Common myeloid progenitor, CD34-positive (primary cell): ENCODE measurements around the gene CMTM4.
A peak's percentile ranks its signal among the peaks of the same experiment; 100 is the strongest.
"Not testable (repeated sequence)": the region's sequence is repeated elsewhere in the genome, so short reads cannot be mapped to it uniquely, and the experiment has no call there.

Experiments
- CTCF ChIA-PET: fragments of 350-600 bp; sonication (Branson Sonifier 250); formaldehyde crosslinking; loops from one replicate; lab custom pipeline; 2021; ENCODE audit warnings: antibody characterized with exemption; lab: Charles Lee
- POLR2A ChIA-PET: fragments of 350-600 bp; sonication (Branson Sonifier 250); formaldehyde crosslinking; loops from one replicate; lab custom pipeline; 2021; ENCODE audit warnings: antibody characterized with exemption; lab: Charles Lee
- DNase-seq, 3 donors: peaks; one replicate each; pipeline versions ENCODE4 v3.0.0 to v3.0.0-alpha.2; 2013
- H3K27ac ChIP-seq, 2 experiments: 1 replicate in 1 of 2; 2 replicates in 1 of 2; pipeline ENCODE4 v1.7.0; 2013; ENCODE audit warnings: inconsistent platforms in 2 of 2, low read length in 2 of 2, mild to moderate bottlenecking in 2 of 2, low read depth in 1 of 2, moderate library complexity in 1 of 2; ENCODE audit not compliant: severe bottlenecking in 2 of 2, insufficient read depth in 1 of 2, poor library complexity in 1 of 2
- H3K27me3 ChIP-seq, 5 experiments: replicated peaks in 2 of 5; 1 replicate in 3 of 5; 2 replicates in 2 of 5; pipeline versions ENCODE4 v1.6.1 to v1.7.0; 2013; ENCODE audit warnings: low read length in 4 of 5, mild to moderate bottlenecking in 2 of 5, moderate library complexity in 2 of 5, inconsistent platforms in 1 of 5; ENCODE audit not compliant: insufficient read depth in 5 of 5, control insufficient read depth in 4 of 5
- H3K36me3 ChIP-seq, 4 experiments: 1 replicate in 2 of 4; 2 replicates in 2 of 4; pipeline versions ENCODE4 v1.6.1 to v1.7.0; 2013; ENCODE audit warnings: low read length in 3 of 4, control low read depth in 1 of 4, mild to moderate bottlenecking in 1 of 4; ENCODE audit not compliant: control insufficient read depth in 4 of 4, insufficient read depth in 4 of 4
- H3K4me1 ChIP-seq, 4 experiments: 1 replicate in 3 of 4; 2 replicates in 1 of 4; pipeline versions ENCODE4 v1.6.1 to v1.7.1; 2013; ENCODE audit warnings: low read length in 3 of 4, mild to moderate bottlenecking in 3 of 4, control low read depth in 1 of 4, inconsistent platforms in 1 of 4, moderate library complexity in 1 of 4; ENCODE audit not compliant: control insufficient read depth in 4 of 4, insufficient read depth in 4 of 4; ENCODE audit errors: control extremely low read depth in 1 of 4
- H3K4me3 ChIP-seq, 7 experiments: 1 replicate in 4 of 7; 2 replicates in 3 of 7; pipeline versions ENCODE4 v1.5.1 to v1.7.0; 2013; ENCODE audit warnings: mild to moderate bottlenecking in 7 of 7, low read length in 6 of 7, moderate library complexity in 6 of 7, inconsistent platforms in 2 of 7, low read depth in 2 of 7, control low read depth in 1 of 7; ENCODE audit not compliant: insufficient read depth in 4 of 7, control insufficient read depth in 1 of 7; ENCODE audit errors: extremely low read depth in 1 of 7
- H3K9me3 ChIP-seq, 5 experiments: 1 replicate in 4 of 5; 2 replicates in 1 of 5; pipeline versions ENCODE4 v1.6.1 to v1.7.1; 2013; ENCODE audit warnings: low read length in 4 of 5, mild to moderate bottlenecking in 2 of 5, inconsistent platforms in 1 of 5, low read depth in 1 of 5, moderate library complexity in 1 of 5; ENCODE audit not compliant: control insufficient read depth in 4 of 5, insufficient read depth in 2 of 5; ENCODE audit errors: control extremely low read depth in 1 of 5
- WGBS: methylation state at CpG from one replicate; pipeline ENCODE4 v1.1.5; 2013; ENCODE audit not compliant: insufficient coverage; 5-methylcytosine and 5-hydroxymethylcytosine counted together

The CMTM4 gene

GRCh38 chr16:66612422-66612821, 84.1 kb downstream of the CMTM4 start:
- H3K4me1 ChIP-seq: peaks cover 0 to 18% (median 16%) of the 10 kb centered on the region in 4 experiments
- no peak overlapping the region for H3K4me3 ChIP-seq
- no peaks in the 10 kb centered on the region for H3K9me3 ChIP-seq
- 94% methylated on average over 10 of the region's 14 CpGs for WGBS
- ChIA-PET POLR2A (no interaction called here), CTCF (interaction anchor here (0.8 to 1.2 kb wide), 3 partner anchors 14 to 46 kb away, joined by 3 to 4 read pairs (median 4); no protein-coding TSS in a partner anchor)
- peaks cover 20 to 68% (median 45%) of the 10 kb centered on the region in 4 experiments for H3K36me3 ChIP-seq
- no peaks in the 10 kb centered on the region for H3K27me3 ChIP-seq
- no peak overlapping the region for H3K27ac ChIP-seq
- DNase-seq: no peak

- POLR2A ChIA-PET: not testable (repeated sequence)
- WGBS: 100% methylated on average over 1 of the region's 8 CpGs
- CTCF ChIA-PET: interaction anchor here (0.6 to 1.2 kb wide), 5 partner anchors 14 to 133 kb away, joined by 3 to 4 read pairs (median 3); no protein-coding TSS in a partner anchor
Observed at GRCh38 chr16:66611911-66612310, 84.6 kb downstream of the CMTM4 start.

GRCh38 chr16:66610111-66610820, 86.3 kb downstream of the CMTM4 start:
- no peak for DNase-seq
- H3K4me1 ChIP-seq: peaks cover 0 to 35% (median 30%) of the 10 kb centered on the region in 4 experiments
- H3K4me3 ChIP-seq: no peak overlapping the region
- H3K27ac ChIP-seq: no peak overlapping the region
- CTCF ChIA-PET: interaction anchor here (0.8 to 2.9 kb wide), 8 partner anchors 14 to 257 kb away, joined by 3 to 18 read pairs (median 6); no protein-coding TSS in a partner anchor
- peaks cover 20 to 67% (median 44%) of the 10 kb centered on the region in 4 experiments for H3K36me3 ChIP-seq
- WGBS: 98% methylated on average over 14 of the region's 14 CpGs
- H3K27me3 ChIP-seq: no peaks in the 10 kb centered on the region
- H3K9me3 ChIP-seq: no peaks in the 10 kb centered on the region
- POLR2A ChIA-PET: no interaction called here

More at GRCh38 chr16:66611911-66612310, 84.6 kb downstream of the CMTM4 start:
- Histone ChIP-seq H3K36me3 (peaks cover 20 to 71% (median 45%) of the 10 kb centered on the region in 4 experiments), H3K4me1 (peaks cover 0 to 21% (median 18%) of the 10 kb centered on the region in 4 experiments)
- not testable (repeated sequence) for DNase-seq, H3K4me3 ChIP-seq, H3K27me3 ChIP-seq, H3K9me3 ChIP-seq, H3K27ac ChIP-seq

- H3K27ac ChIP-seq: peak overlapping the region in 1 of 2 experiments; percentile 59
Observed at GRCh38 chr16:66609139-66609510, 87.4 kb downstream of the CMTM4 start.

GRCh38 chr16:66608241-66609138, 88.1 kb downstream of the CMTM4 start:
- peak; percentile 87 to 91 (median 91) for DNase-seq
- peaks cover 0 to 44% (median 38%) of the 10 kb centered on the region in 4 experiments for H3K4me1 ChIP-seq
- H3K9me3 ChIP-seq: no peaks in the 10 kb centered on the region
- H3K27me3 ChIP-seq: no peaks in the 10 kb centered on the region
- 33% methylated on average over 16 of the region's 17 CpGs for WGBS
- H3K36me3 ChIP-seq: peaks cover 17 to 52% (median 37%) of the 10 kb centered on the region in 4 experiments
- POLR2A ChIA-PET: interaction anchor here (0.6 kb wide), 1 partner anchor 9 kb away, joined by 3 read pairs; no protein-coding TSS in a partner anchor
- CTCF ChIA-PET: interaction anchor here (0.5 to 3.3 kb wide), 40 partner anchors 9 to 273 kb away, joined by 3 to 18 read pairs (median 4); no protein-coding TSS in a partner anchor
- peak overlapping the region in 1 of 2 experiments; percentile 59 for H3K27ac ChIP-seq
- H3K4me3 ChIP-seq: no peak overlapping the region

More at GRCh38 chr16:66609139-66609510, 87.4 kb downstream of the CMTM4 start:
- Histone ChIP-seq H3K4me3 (no peak overlapping the region), H3K27me3 (no peaks in the 10 kb centered on the region), H3K9me3 (no peaks in the 10 kb centered on the region), H3K36me3 (peaks cover 17 to 57% (median 40%) of the 10 kb centered on the region in 4 experiments), H3K4me1 (peaks cover 0 to 38% (median 32%) of the 10 kb centered on the region in 4 experiments)
- no peak for DNase-seq
- POLR2A ChIA-PET: interaction anchor here (0.6 kb wide), 1 partner anchor 10 kb away, joined by 3 read pairs; no protein-coding TSS in a partner anchor
- CTCF ChIA-PET: interaction anchor here (0.7 to 3.3 kb wide), 27 partner anchors 9 to 273 kb away, joined by 3 to 18 read pairs (median 5); no protein-coding TSS in a partner anchor
- WGBS: 96% methylated on average over 8 of the region's 12 CpGs

GRCh38 chr16:66605979-66606751, 90.4 kb downstream of the CMTM4 start:
- H3K27me3 ChIP-seq: no peaks in the 10 kb centered on the region
- CTCF ChIA-PET: interaction anchor here (0.8 to 3.3 kb wide), 6 partner anchors 12 to 91 kb away, joined by 3 to 13 read pairs (median 6); no protein-coding TSS in a partner anchor
- DNase-seq: no peak
- peak overlapping the region in 1 of 2 experiments; percentile 49 for H3K27ac ChIP-seq
- H3K4me3 ChIP-seq: peak overlapping the region in 6 of 7 experiments; percentile 63 to 85 (median 74)
- peaks cover 0 to 51% (median 40%) of the 10 kb centered on the region in 4 experiments for H3K4me1 ChIP-seq
- H3K36me3 ChIP-seq: peaks cover 11 to 29% (median 20%) of the 10 kb centered on the region in 4 experiments
- 35% methylated on average over 4 of the region's 10 CpGs for WGBS
- peaks cover 0 to 9% (median 3%) of the 10 kb centered on the region in 5 experiments for H3K9me3 ChIP-seq
- POLR2A ChIA-PET: no interaction called here
